Psoas muscle (tissue), 8 donors: ENCODE measurements around the gene SLC44A1. TPM values are rescaled to one million over a fixed set of nuclear protein-coding genes. Genes with fewer than 3 reads are reported as not detected.

Experiments
- ATAC-seq, 4 donors: fragments of 200-7000 bp; cut with Tn5 transposase; one replicate each; pipeline ENCODE4 v1.9.1; 2020; ENCODE audit warnings: moderate library complexity in 3 of 4, mild to moderate bottlenecking in 2 of 4
- DNase-seq, 2 donors: peaks; one replicate each; pipeline ENCODE4 v3.0.0-alpha.2; 2020
- H3K27ac ChIP-seq: fragments of 200-600 bp; one replicate; pipeline ENCODE4 v1.8.0; 2022
- H3K27me3 ChIP-seq, 3 donors: fragments of 200-600 bp in 1 of 3; one replicate each; pipeline versions ENCODE4 v1.6.1 to v1.8.0; 2013 to 2022; ENCODE audit warnings: low read length in 2 of 3, mild to moderate bottlenecking in 2 of 3, moderate library complexity in 1 of 3; ENCODE audit not compliant: insufficient read depth in 3 of 3
- H3K36me3 ChIP-seq, 2 donors: fragments of 200-600 bp in 1 of 2; one replicate each; pipeline versions ENCODE4 v1.6.1 to v1.8.0; 2013 to 2022; ENCODE audit warnings: low read depth in 1 of 2, mild to moderate bottlenecking in 1 of 2, moderate library complexity in 1 of 2; ENCODE audit not compliant: insufficient read depth in 1 of 2
- H3K4me1 ChIP-seq: fragments of 200-600 bp; one replicate; pipeline ENCODE4 v1.8.0; 2022
- H3K4me3 ChIP-seq: fragments of 200-600 bp; one replicate; pipeline ENCODE4 v1.8.0; 2022; ENCODE audit warnings: mild to moderate bottlenecking
- H3K9me3 ChIP-seq: fragments of 200-600 bp; one replicate; pipeline ENCODE4 v1.8.0; 2022
- WGBS, 3 donors: extraction: QIAGEN DNeasy Blood & Tissue Kit; methylation state at CpG; one replicate each; pipeline versions ENCODE4 v1.1.6 to v1.1.7; 2013; 5-methylcytosine and 5-hydroxymethylcytosine counted together
- intact Hi-C, 2 donors: fragments of 100-400 bp; cut with DNase I; formaldehyde crosslinking; loops; one replicate each; pipeline versions ENCODE4 v1.11.0 to v1.14.2; 2022
- polyA plus RNA-seq, 3 donors: library from polyadenylated mRNA; stranded (reverse); fragments of 200-250 nt; gene quantifications; one replicate each; pipeline ENCODE4 v1.2.3, GENCODE V29; 2013
- total RNA-seq, 4 donors: library from RNA; stranded (reverse); fragmentation: NEBNext Ultra II Directional in 2 of 4; extraction: Animal tissue kit (Norgen Biotek cat#: 25700) in 2 of 4; gene quantifications; one replicate each; pipeline versions ENCODE4 v1.2.1 to v1.2.4, GENCODE V29; 2021 to 2023
- TF ChIP-seq, protein P1 (sequence below): fragments of 200-600 bp; IDR thresholded peaks from one replicate; pipeline ENCODE4 v1.8.0; 2022; ENCODE audit warnings: antibody characterized with exemption
- donor health status: healthy with polysubstance abuse.
- donor health status: DM: no; HTN: no; CAD: no; lungs with moderate emphysema.
- donor health status: Bipolar disorder and iron deficiency.
- donor health status: healthy.
- donor health status: DM: yes; HTN: yes; CAD: no.
- donor health status: DM: no; HTN: no; CAD: no.
- donor health status: DM: no; HTN: no; CAD: no.
- donor health status: DM: yes; HTN: yes; CAD: no.

Gene SLC44A1
- total and polyA plus RNA-seq, 7 donors = 3.3 to 18.9 (median 7.0) TPM

DNA sequence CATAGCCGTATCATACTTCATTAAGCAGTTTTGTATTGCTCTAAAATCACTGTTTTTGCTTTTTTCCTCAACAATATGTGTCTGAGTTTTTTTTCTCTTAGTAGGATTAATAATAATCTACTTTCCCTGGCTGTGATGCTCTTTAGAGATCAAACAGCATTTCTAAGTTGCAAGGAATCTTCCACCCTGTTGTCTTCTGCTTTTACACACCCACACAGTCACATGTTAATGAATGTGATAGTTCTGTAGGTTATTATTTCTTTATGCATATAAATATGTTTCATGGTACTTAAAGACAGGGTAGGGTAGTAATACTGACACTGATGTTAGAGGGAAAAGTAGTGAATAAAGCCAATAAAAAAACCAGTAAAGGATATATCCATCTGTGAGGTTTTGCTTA lies 29.3 kb downstream of the SLC44A1 start:
- Histone ChIP-seq H3K4me3 (no peak overlapping the region), H3K9me3 (no peaks in the 10 kb centered on the region), H3K36me3 (no peaks in the 10 kb centered on the region), H3K27ac (no peak overlapping the region), H3K27me3 (no peaks in the 10 kb centered on the region), H3K4me1 (peaks cover 4% of the 10 kb centered on the region)
- ATAC-seq (no peak), DNase-seq (no peak)
- intact Hi-C loops = no loop called here
- TF ChIP-seq, protein P1, sequence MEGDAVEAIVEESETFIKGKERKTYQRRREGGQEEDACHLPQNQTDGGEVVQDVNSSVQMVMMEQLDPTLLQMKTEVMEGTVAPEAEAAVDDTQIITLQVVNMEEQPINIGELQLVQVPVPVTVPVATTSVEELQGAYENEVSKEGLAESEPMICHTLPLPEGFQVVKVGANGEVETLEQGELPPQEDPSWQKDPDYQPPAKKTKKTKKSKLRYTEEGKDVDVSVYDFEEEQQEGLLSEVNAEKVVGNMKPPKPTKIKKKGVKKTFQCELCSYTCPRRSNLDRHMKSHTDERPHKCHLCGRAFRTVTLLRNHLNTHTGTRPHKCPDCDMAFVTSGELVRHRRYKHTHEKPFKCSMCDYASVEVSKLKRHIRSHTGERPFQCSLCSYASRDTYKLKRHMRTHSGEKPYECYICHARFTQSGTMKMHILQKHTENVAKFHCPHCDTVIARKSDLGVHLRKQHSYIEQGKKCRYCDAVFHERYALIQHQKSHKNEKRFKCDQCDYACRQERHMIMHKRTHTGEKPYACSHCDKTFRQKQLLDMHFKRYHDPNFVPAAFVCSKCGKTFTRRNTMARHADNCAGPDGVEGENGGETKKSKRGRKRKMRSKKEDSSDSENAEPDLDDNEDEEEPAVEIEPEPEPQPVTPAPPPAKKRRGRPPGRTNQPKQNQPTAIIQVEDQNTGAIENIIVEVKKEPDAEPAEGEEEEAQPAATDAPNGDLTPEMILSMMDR = no peak
- 95 to 100% (median 97%) methylated on average over 1 of the region's 1 CpG for WGBS, 3 donors

DNA sequence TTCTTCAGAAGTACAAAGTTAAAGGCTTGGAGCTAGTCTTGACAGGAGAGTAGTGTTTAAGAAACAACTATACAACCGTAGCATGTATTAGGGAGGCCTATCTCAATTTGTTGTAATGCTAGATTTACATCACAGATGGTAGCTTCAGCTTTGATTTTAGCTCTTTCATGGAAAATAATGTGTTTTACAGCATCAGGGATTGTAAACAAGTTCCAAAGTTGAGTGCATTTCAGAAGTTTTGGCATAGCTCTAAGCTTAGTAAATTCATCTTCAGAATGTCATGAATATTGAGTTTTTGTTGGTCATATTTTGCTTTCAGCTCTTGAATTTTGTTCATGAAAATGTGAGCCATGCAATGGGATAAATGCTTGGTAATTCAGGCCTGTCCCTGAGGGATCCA lies 30.7 kb downstream of the SLC44A1 start:
- TF ChIP-seq, protein P1 = no peak
- H3K4me3 ChIP-seq = no peak overlapping the region

DNA sequence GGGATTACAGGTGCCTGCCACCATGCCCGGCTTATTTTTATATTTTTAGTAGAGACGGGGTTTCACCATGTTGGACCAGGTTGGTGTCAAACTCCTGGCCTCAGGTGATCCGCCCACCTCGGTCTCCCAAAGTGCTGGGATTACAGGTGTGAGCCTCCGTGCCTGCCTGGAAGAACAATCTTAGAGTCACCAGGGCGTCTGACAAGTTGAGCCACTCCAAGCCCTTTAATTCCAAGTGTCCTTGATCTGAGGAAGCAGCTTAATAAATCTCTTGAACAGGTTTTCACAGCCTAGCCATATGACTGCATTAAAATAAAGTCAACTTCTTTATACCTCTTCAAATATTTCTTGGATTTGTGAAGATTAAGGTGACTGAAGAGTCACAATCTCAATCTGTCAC lies 31.5 kb downstream of the SLC44A1 start:
- no peaks in the 10 kb centered on the region for H3K36me3 ChIP-seq
- H3K27ac ChIP-seq = no peak overlapping the region
- no peak for ATAC-seq
- TF ChIP-seq, protein P1 = no peak
- DNase-seq = no peak
- 88 to 89% (median 88%) methylated on average over 6 of the region's 6 CpGs for WGBS, 3 donors
- no peaks in the 10 kb centered on the region for H3K9me3 ChIP-seq
- no peak overlapping the region for H3K4me3 ChIP-seq
- H3K27me3 ChIP-seq = no peaks in the 10 kb centered on the region
- intact Hi-C loops = no loop called here
- H3K4me1 ChIP-seq = peaks cover under 1% of the 10 kb centered on the region

More for the DNA sequence above, 30.7 kb downstream of the SLC44A1 start:
- H3K9me3 ChIP-seq = no peaks in the 10 kb centered on the region
- 73 to 92% (median 77%) methylated on average over 1 of the region's 1 CpG for WGBS, 3 donors
- intact Hi-C loops = no loop called here
- no peak overlapping the region for H3K27ac ChIP-seq
- DNase-seq (no peak), ATAC-seq (no peak)
- peaks cover 4% of the 10 kb centered on the region for H3K4me1 ChIP-seq
- no peaks in the 10 kb centered on the region for H3K36me3 ChIP-seq
- H3K27me3 ChIP-seq = no peaks in the 10 kb centered on the region

DNA sequence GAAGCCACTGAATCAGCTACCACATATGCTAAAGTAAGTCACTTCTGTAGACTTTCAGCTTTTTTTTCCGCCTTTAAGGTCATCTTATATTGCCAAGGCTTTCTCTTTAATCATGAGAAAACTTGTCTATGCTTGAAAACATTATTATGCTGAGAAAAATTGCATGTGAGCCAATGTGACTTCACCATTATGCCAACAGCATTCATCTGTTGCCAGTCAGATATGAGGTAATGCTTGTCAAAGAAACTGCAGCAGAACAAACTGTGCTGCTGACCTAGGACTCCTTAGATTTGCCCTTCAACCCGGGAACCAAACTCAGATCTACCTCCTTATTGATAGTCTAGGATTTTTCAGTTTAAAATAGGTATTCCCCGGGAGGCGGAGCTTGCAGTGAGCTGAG lies 34.3 kb downstream of the SLC44A1 start:
- Histone ChIP-seq H3K9me3 (no peaks in the 10 kb centered on the region), H3K36me3 (no peaks in the 10 kb centered on the region), H3K27me3 (no peaks in the 10 kb centered on the region), H3K27ac (no peak overlapping the region), H3K4me3 (no peak overlapping the region), H3K4me1 (no peaks in the 10 kb centered on the region)
- TF ChIP-seq, protein P1 = no peak
- no peak for DNase-seq
- intact Hi-C loops = no loop called here
- whole genome bisulfite sequencing, 3 donors = 74 to 78% (median 76%) methylated on average over 4 of the region's 4 CpGs
- no peak for ATAC-seq

DNA sequence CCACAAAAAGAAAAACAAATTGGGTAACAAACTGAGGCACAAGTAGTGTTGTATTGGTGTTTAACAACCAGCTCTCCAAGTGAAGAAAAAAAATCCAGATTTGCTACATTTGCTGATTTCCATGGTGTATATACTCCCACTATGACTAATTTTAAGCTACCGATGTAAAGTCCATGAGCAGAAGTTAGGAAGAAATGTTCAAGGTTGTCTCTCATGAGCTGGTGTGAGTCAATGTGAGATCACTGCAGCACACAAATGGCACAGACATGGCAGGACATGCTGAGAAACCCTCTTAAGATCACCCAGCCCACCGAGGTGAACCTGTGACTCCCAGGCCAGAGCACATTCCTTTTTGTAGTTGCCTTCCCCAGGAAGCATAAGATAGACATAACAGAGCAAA lies 36.2 kb downstream of the SLC44A1 start:
- no peaks in the 10 kb centered on the region for H3K36me3 ChIP-seq
- H3K4me1 ChIP-seq = no peaks in the 10 kb centered on the region
- H3K27me3 ChIP-seq = no peaks in the 10 kb centered on the region
- ATAC-seq (no peak), DNase-seq (no peak)
- WGBS, 3 donors = 61 to 84% (median 70%) methylated on average over 2 of the region's 2 CpGs
- no peak overlapping the region for H3K27ac ChIP-seq
- intact Hi-C loops = no loop called here
- TF ChIP-seq, protein P1 = no peak
- H3K9me3 ChIP-seq = no peaks in the 10 kb centered on the region
- H3K4me3 ChIP-seq = no peak overlapping the region
